Mucosa of descending colon (tissue), 3 donors: ENCODE data around the gene MSX2. TPM values are rescaled to one million over a fixed set of nuclear protein-coding genes. Genes with fewer than 3 reads are reported as not detected.

Experiments used
- ATAC-seq: fragments of 200-7000 bp; cut with Tn5 transposase; one replicate; pipeline ENCODE4 v1.9.1; 2020; ENCODE audit warnings: mild to moderate bottlenecking, moderate library complexity
- DNase-seq, 3 donors: peaks; one replicate each; pipeline ENCODE4 v3.0.0-alpha.2; 2020
- H3K36me3 ChIP-seq: fragments of 200-600 bp; one replicate; pipeline ENCODE4 v1.8.0; 2021; ENCODE audit warnings: low read depth, mild to moderate bottlenecking
- H3K4me1 ChIP-seq: fragments of 200-600 bp; one replicate; pipeline ENCODE4 v1.8.0; 2021; ENCODE audit warnings: low read depth, mild to moderate bottlenecking
- H3K4me3 ChIP-seq: fragments of 200-600 bp; one replicate; pipeline ENCODE4 v1.8.0; 2021; ENCODE audit warnings: mild to moderate bottlenecking
- H3K9me3 ChIP-seq: fragments of 200-600 bp; one replicate; pipeline ENCODE4 v1.8.0; 2021; ENCODE audit warnings: mild to moderate bottlenecking
- CTCF ChIP-seq: fragments of 200-600 bp; IDR thresholded peaks from one replicate; pipeline ENCODE4 v1.8.0; 2022; ENCODE audit warnings: antibody characterized with exemption, mild to moderate bottlenecking
- intact Hi-C, 2 donors: fragments of 100-400 bp; cut with DNase I in 1 of 2; cut with micrococcal nuclease in 1 of 2; formaldehyde crosslinking; loops; one replicate each; pipeline versions ENCODE4 v1.11.0 to v1.11.1; 2022; cut with DNase I, micrococcal nuclease
- total RNA-seq, 3 donors: library from RNA; stranded (reverse); fragmentation: NEBNext Ultra II Directional in 2 of 3; extraction: Animal tissue kit (Norgen Biotek cat#: 25700) in 2 of 3; gene quantifications; one replicate each; pipeline versions ENCODE4 v1.2.1 to v1.2.4, GENCODE V29; 2021 to 2023
- donor health status: DM: no; HTN: no; CAD: no; lungs with moderate emphysema.
- donor health status: DM: no; HTN: no; CAD: no.
- donor health status: DM: no; HTN: yes; CAD: no.

MSX2 gene
- total RNA-seq, 3 donors from 2014 or later: 0.17 to 0.66 (median 0.31) TPM

GRCh38 chr5:174687503-174687902 lies 36.9 kb upstream of the MSX2 start:
- no peak for TF ChIP-seq CTCF
- DNase-seq: no peak
- intact Hi-C loops: no loop called here
- ATAC-seq: no peak
- Histone ChIP-seq H3K9me3 (no peaks in the 10 kb centered on the region), H3K4me3 (no peak overlapping the region), H3K36me3 (no peaks in the 10 kb centered on the region), H3K4me1 (peaks cover 4% of the 10 kb centered on the region)

GRCh38 chr5:174688441-174689354 lies 35.7 kb upstream of the MSX2 start:
- H3K4me1 ChIP-seq: peaks cover 13% of the 10 kb centered on the region
- H3K9me3 ChIP-seq: no peaks in the 10 kb centered on the region
- H3K36me3 ChIP-seq: no peaks in the 10 kb centered on the region
- intact Hi-C loops: no loop called here
- ATAC-seq (no peak), DNase-seq (no peak)
- TF ChIP-seq CTCF: no peak
- no peak overlapping the region for H3K4me3 ChIP-seq

DNA sequence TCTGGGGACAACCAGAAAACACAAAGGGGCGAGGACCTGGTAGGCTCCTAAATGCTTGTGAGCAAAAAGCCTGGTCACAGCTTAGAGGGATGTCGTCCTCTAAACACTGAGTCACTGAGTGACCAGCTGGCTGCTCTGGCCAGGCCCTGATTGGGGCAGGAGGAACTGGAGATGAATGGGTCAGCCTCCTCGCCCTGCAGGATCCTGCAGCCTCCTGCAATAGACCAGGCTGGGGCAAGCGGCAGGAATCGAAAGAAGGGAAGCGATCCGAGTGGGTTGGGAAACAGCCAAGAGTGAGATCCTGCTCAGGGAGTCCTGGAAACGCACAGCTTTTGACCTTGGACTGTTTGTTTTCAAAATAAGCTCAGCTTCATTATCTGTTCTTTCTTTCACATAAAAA lies 34.1 kb upstream of the MSX2 start:
- Histone ChIP-seq H3K4me1 (peaks cover 13% of the 10 kb centered on the region), H3K36me3 (no peaks in the 10 kb centered on the region), H3K4me3 (no peak overlapping the region), H3K9me3 (no peaks in the 10 kb centered on the region)
- no peak for DNase-seq
- intact Hi-C loops: no loop called here
- TF ChIP-seq CTCF: no peak
- ATAC-seq: no peak

- peaks cover 13% of the 10 kb centered on the region for H3K4me1 ChIP-seq
- H3K4me3 ChIP-seq: no peak overlapping the region
- intact Hi-C loops: no loop called here
- ATAC-seq (no peak), DNase-seq (no peak)
- no peaks in the 10 kb centered on the region for H3K9me3 ChIP-seq
- H3K36me3 ChIP-seq: no peaks in the 10 kb centered on the region
- TF ChIP-seq CTCF: no peak
These were observed 32.0 kb upstream of the MSX2 start for GRCh38 chr5:174692381-174692780.

DNA sequence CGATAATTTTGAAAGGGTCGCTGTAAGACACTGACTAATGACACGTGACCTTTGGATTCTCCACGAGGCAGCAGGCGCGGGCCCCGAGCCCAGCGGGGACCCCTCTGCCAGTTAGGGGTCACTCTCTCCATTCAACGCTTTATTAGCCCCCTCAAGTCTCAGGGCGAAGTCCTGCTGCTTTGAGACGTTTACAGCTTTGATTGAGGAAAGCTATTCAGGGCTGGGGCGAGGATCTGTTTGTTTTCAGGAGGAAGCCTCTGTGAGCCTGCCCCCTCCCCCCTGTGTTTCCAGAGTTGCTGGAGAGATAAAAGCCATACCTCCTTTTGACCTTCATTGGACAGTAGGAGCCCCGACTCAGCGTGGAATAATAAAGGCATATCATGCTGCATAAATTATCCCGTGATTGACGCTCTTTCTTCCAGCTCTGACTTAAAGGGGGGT lies 31.4 kb upstream of the MSX2 start:
- no peak overlapping the region for H3K4me3 ChIP-seq
- intact Hi-C loops: no loop called here
- peak in 1 of 3 donors; percentile 17 for DNase-seq

More for the DNA sequence above, 31.4 kb upstream of the MSX2 start:
- no peaks in the 10 kb centered on the region for H3K9me3 ChIP-seq
- TF ChIP-seq CTCF: no peak
- ATAC-seq: peak; percentile 10
- H3K36me3 ChIP-seq: no peaks in the 10 kb centered on the region
- H3K4me1 ChIP-seq: peaks cover 13% of the 10 kb centered on the region
